Cardiac fibroblast (primary cell): ENCODE data around the gene TPPP2.

Source experiments
- DNase-seq, 2 donors: peaks; one replicate each; pipeline versions ENCODE4 v3.0.0 to v3.0.0-alpha.2; 2010; ENCODE audit warnings: low read depth in 2 of 2
- H3K4me3 ChIP-seq, 2 donors: replicated peaks in 1 of 2; 1 replicate in 1 of 2; 2 replicates in 1 of 2; pipeline ENCODE4 v1.5.1; 2011; ENCODE audit warnings: low read depth in 2 of 2, low read length in 2 of 2, mild to moderate bottlenecking in 2 of 2, moderate library complexity in 1 of 2
- TF ChIP-seq, protein P1 (sequence below): IDR thresholded peaks from one replicate; pipeline ENCODE4 v1.5.1; 2011; ENCODE audit warnings: low read depth, mild to moderate bottlenecking, low read length, inconsistent platforms

Gene TPPP2

GRCh38 chr14:21016413-21017190 lies 13.4 kb upstream of the TPPP2 start:
- no peak overlapping the region for H3K4me3 ChIP-seq
- DNase-seq = no peak
- TF ChIP-seq, protein P1, sequence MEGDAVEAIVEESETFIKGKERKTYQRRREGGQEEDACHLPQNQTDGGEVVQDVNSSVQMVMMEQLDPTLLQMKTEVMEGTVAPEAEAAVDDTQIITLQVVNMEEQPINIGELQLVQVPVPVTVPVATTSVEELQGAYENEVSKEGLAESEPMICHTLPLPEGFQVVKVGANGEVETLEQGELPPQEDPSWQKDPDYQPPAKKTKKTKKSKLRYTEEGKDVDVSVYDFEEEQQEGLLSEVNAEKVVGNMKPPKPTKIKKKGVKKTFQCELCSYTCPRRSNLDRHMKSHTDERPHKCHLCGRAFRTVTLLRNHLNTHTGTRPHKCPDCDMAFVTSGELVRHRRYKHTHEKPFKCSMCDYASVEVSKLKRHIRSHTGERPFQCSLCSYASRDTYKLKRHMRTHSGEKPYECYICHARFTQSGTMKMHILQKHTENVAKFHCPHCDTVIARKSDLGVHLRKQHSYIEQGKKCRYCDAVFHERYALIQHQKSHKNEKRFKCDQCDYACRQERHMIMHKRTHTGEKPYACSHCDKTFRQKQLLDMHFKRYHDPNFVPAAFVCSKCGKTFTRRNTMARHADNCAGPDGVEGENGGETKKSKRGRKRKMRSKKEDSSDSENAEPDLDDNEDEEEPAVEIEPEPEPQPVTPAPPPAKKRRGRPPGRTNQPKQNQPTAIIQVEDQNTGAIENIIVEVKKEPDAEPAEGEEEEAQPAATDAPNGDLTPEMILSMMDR = no peak

GRCh38 chr14:21017528-21018245 lies 12.3 kb upstream of the TPPP2 start:
- DNase-seq = no peak
- TF ChIP-seq, protein P1 = no peak
- no peak overlapping the region for H3K4me3 ChIP-seq

GRCh38 chr14:21018286-21018685 lies 11.7 kb upstream of the TPPP2 start:
- DNase-seq = no peak
- TF ChIP-seq, protein P1 = no peak
- H3K4me3 ChIP-seq = no peak overlapping the region

DNA sequence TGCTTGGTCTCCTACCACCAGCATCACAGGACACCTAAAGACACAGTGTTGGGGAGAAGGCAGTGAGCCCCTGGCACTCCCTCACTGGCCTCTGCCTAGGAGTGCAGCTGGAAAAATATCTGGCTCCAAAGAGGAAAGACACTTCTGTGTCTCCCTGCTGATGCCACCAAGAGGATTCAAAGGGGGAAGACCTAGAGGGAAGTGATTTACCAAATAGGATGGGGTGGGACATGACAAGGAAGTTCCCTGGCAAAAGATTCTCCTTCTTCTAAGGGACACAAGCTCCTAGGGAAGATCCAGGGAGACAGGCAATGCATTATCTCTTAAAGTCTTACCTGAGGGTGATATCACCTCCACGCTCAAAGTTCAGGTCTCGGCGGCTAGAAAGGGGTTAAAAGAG lies 11.2 kb upstream of the TPPP2 start:
- TF ChIP-seq, protein P1 = no peak
- no peak for DNase-seq
- no peak overlapping the region for H3K4me3 ChIP-seq

- DNase-seq = no peak
- TF ChIP-seq, protein P1 = no peak
- no peak overlapping the region for H3K4me3 ChIP-seq
Observed at GRCh38 chr14:21019366-21019765, 10.7 kb upstream of the TPPP2 start.

GRCh38 chr14:21020977-21021545 lies 9.0 kb upstream of the TPPP2 start:
- DNase-seq = no peak
- TF ChIP-seq, protein P1 = no peak
- no peak overlapping the region for H3K4me3 ChIP-seq
